GM18511 (cell line): Measurements from ENCODE around the gene CBL.

Experiments
- ATAC-seq: cut with Tn5 transposase; IDR thresholded peaks from one replicate; pipeline ENCODE4 v1.9.1; 2021; ENCODE audit warnings: mild to moderate bottlenecking, moderate library complexity; ENCODE audit not compliant: unreplicated experiment

Gene CBL

GRCh38 chr11:119305556-119306372, 99.6 kb downstream of the CBL start:
- no peak for ATAC-seq

GRCh38 chr11:119306373-119306890, 100.3 kb downstream of the CBL start:
- ATAC-seq = no peak

- no peak for ATAC-seq
Observed at GRCh38 chr11:119307219-119307618, 101.1 kb downstream of the CBL start.

GRCh38 chr11:119307974-119308373, 101.8 kb downstream of the CBL start:
- ATAC-seq = no peak

GRCh38 chr11:119309411-119309810, 103.3 kb downstream of the CBL start:
- ATAC-seq = no peak

- no peak for ATAC-seq
Observed at GRCh38 chr11:119309953-119310681, 104.0 kb downstream of the CBL start.

GRCh38 chr11:119310682-119311052, 104.5 kb downstream of the CBL start:
- no peak for ATAC-seq

- no peak for ATAC-seq
Observed at GRCh38 chr11:119314726-119315125, 108.6 kb downstream of the CBL start.

- ATAC-seq = no peak
Observed at GRCh38 chr11:119315131-119316015, 109.2 kb downstream of the CBL start.

- no peak for ATAC-seq
Observed at GRCh38 chr11:119316016-119316728, 110.0 kb downstream of the CBL start.

- ATAC-seq = no peak
Observed at GRCh38 chr11:119316729-119317591, 110.8 kb downstream of the CBL start, which contains the start of gene MCAM. Gene MCAM, minus strand, starts transcription at chr11:119317130. Its CDS starts 29 bp downstream, at chr11:119317101.

GRCh38 chr11:119317592-119318239, 111.6 kb downstream of the CBL start:
- no peak for ATAC-seq

- ATAC-seq = no peak
Observed at GRCh38 chr11:119318240-119319135, 112.3 kb downstream of the CBL start.

- no peak for ATAC-seq
Observed at GRCh38 chr11:119319136-119319699, 113.1 kb downstream of the CBL start.

GRCh38 chr11:119319700-119320239, 113.6 kb downstream of the CBL start:
- ATAC-seq = no peak

- no peak for ATAC-seq
Observed at GRCh38 chr11:119320240-119320775, 114.2 kb downstream of the CBL start.
